ENCODE results near the gene CYP8B1. TPM values are rescaled to one million over a fixed set of nuclear protein-coding genes. Genes with fewer than 3 reads are reported as not detected.

The CYP8B1 gene
- total and polyA plus RNA-seq, 2 of the 13 experiments (the other 11 are each of a cell fraction or from before 2014, with no cell fraction given), result 0.58 to 2.0 TPM

- TF ChIP-seq ZNF773 (CRISPR knock-in tag; IDR thresholded peaks at IDR 0.05; ENCODE audit: borderline replicate concordance) (no peak), FOSL1 (CRISPR knock-in tag; IDR thresholded peaks at IDR 0.05; ENCODE audit: borderline replicate concordance) (no peak), POGZ (CRISPR knock-in tag; IDR thresholded peaks at IDR 0.05) (no peak), ELF4 (CRISPR knock-in tag; IDR thresholded peaks at IDR 0.05; ENCODE audit: borderline replicate concordance) (no peak), KLF15 (CRISPR knock-in tag; IDR thresholded peaks at IDR 0.05; ENCODE audit: borderline replicate concordance) (no peak), ZNF607 (CRISPR knock-in tag; IDR thresholded peaks at IDR 0.05; ENCODE audit: borderline replicate concordance) (no peak), ZNF382 (CRISPR knock-in tag; IDR thresholded peaks at IDR 0.05; ENCODE audit: borderline replicate concordance) (no peak), ZNF20 (CRISPR knock-in tag; IDR thresholded peaks at IDR 0.05) (no peak), ZNF747 (CRISPR knock-in tag; IDR thresholded peaks at IDR 0.05; ENCODE audit: borderline replicate concordance) (no peak), RARG (CRISPR knock-in tag; IDR thresholded peaks at IDR 0.05; ENCODE audit: low read depth) (no peak), KLF9 (CRISPR knock-in tag; IDR thresholded peaks at IDR 0.05; ENCODE audit: low read depth) (no peak), DNMT1 (CRISPR knock-in tag; IDR thresholded peaks at IDR 0.05) (no peak), FOXP1 (IDR thresholded peaks at IDR 0.05) (no peak), FOXP1 (CRISPR knock-in tag; IDR thresholded peaks at IDR 0.05) (no peak), PRPF4 (IDR thresholded peaks at IDR 0.05; ENCODE audit: low read depth, low read length, poor library complexity, severe bottlenecking) (no peak), ZNF512 (CRISPR knock-in tag; IDR thresholded peaks at IDR 0.05) (no peak), SATB2 (CRISPR knock-in tag; IDR thresholded peaks at IDR 0.05) (no peak), TSC22D2 (CRISPR knock-in tag; IDR thresholded peaks at IDR 0.05; ENCODE audit: borderline replicate concordance) (no peak)
- TF ChIP-seq, protein P1, sequence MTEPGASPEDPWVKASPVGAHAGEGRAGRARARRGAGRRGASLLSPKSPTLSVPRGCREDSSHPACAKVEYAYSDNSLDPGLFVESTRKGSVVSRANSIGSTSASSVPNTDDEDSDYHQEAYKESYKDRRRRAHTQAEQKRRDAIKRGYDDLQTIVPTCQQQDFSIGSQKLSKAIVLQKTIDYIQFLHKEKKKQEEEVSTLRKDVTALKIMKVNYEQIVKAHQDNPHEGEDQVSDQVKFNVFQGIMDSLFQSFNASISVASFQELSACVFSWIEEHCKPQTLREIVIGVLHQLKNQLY (CRISPR knock-in tag; IDR thresholded peaks at IDR 0.05), result no peak
- TF ChIP-seq, protein P2, sequence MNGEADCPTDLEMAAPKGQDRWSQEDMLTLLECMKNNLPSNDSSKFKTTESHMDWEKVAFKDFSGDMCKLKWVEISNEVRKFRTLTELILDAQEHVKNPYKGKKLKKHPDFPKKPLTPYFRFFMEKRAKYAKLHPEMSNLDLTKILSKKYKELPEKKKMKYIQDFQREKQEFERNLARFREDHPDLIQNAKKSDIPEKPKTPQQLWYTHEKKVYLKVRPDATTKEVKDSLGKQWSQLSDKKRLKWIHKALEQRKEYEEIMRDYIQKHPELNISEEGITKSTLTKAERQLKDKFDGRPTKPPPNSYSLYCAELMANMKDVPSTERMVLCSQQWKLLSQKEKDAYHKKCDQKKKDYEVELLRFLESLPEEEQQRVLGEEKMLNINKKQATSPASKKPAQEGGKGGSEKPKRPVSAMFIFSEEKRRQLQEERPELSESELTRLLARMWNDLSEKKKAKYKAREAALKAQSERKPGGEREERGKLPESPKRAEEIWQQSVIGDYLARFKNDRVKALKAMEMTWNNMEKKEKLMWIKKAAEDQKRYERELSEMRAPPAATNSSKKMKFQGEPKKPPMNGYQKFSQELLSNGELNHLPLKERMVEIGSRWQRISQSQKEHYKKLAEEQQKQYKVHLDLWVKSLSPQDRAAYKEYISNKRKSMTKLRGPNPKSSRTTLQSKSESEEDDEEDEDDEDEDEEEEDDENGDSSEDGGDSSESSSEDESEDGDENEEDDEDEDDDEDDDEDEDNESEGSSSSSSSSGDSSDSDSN (CRISPR knock-in tag; IDR thresholded peaks at IDR 0.05), result no peak
- TF ChIP-seq, protein P3, sequence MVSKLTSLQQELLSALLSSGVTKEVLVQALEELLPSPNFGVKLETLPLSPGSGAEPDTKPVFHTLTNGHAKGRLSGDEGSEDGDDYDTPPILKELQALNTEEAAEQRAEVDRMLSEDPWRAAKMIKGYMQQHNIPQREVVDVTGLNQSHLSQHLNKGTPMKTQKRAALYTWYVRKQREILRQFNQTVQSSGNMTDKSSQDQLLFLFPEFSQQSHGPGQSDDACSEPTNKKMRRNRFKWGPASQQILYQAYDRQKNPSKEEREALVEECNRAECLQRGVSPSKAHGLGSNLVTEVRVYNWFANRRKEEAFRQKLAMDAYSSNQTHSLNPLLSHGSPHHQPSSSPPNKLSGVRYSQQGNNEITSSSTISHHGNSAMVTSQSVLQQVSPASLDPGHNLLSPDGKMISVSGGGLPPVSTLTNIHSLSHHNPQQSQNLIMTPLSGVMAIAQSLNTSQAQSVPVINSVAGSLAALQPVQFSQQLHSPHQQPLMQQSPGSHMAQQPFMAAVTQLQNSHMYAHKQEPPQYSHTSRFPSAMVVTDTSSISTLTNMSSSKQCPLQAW (CRISPR knock-in tag; IDR thresholded peaks at IDR 0.05), result no peak
- TF ChIP-seq, protein P4, sequence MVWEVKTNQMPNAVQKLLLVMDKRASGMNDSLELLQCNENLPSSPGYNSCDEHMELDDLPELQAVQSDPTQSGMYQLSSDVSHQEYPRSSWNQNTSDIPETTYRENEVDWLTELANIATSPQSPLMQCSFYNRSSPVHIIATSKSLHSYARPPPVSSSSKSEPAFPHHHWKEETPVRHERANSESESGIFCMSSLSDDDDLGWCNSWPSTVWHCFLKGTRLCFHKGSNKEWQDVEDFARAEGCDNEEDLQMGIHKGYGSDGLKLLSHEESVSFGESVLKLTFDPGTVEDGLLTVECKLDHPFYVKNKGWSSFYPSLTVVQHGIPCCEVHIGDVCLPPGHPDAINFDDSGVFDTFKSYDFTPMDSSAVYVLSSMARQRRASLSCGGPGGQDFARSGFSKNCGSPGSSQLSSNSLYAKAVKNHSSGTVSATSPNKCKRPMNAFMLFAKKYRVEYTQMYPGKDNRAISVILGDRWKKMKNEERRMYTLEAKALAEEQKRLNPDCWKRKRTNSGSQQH (CRISPR knock-in tag; IDR thresholded peaks at IDR 0.05; ENCODE audit: low read depth), result no peak
Observed at GRCh38 chr3:42829628-42830436, 45.8 kb downstream of the CYP8B1 start (continued).

All from HepG2 (cell line).